Forelimb muscle (tissue), 1 donor: ENCODE measurements around the gene TEDC1. TPM values are rescaled to one million over a fixed set of nuclear protein-coding genes. Genes with fewer than 3 reads are reported as not detected.

ENCODE experiments used
- DNase-seq: peaks from one replicate; pipeline ENCODE4 v3.0.0-alpha.2; 2013; ENCODE audit warnings: low read depth
- polyA plus RNA-seq: library from polyadenylated mRNA; unstranded; fragments of 120-200 nt; gene quantifications from one replicate; pipeline ENCODE4 v1.2.1, GENCODE V29; 2013; ENCODE audit not compliant: insufficient read length

The TEDC1 gene
- polyA plus RNA-seq, 1 donor, result 4.5 TPM

DNA sequence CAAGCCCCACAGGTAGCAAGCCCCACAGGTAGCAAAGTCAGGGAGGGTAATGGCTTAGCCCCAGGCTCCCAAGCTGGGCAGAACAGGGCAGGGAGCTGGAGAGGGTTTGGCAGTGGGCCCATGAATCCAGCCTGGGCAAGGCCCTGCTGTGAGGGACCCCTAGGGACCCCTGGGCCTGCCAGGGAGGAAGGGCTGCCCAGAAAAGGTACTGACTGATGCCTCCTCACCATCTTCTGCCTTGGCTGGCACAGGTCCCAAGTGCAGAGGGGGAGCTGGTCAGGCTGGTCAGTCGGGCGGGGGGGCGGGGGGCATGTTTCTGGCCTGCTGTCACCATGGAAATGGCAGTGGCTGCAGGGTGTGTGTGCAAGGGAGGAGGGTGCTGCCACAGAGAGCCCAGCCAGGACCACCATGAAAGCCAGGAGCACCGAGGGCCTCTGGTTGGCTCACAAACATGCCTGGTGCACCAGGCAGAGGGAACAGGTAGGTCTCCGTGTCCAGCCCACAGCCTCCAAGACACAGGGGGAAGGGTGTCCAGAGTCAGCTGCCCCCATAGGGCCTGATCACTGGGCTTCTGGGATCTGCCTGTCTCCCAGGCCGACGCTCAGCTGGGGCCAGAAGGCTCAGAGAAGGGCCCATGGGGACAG, 17.9 kb upstream of the TEDC1 start:
- no peak for DNase-seq

DNA sequence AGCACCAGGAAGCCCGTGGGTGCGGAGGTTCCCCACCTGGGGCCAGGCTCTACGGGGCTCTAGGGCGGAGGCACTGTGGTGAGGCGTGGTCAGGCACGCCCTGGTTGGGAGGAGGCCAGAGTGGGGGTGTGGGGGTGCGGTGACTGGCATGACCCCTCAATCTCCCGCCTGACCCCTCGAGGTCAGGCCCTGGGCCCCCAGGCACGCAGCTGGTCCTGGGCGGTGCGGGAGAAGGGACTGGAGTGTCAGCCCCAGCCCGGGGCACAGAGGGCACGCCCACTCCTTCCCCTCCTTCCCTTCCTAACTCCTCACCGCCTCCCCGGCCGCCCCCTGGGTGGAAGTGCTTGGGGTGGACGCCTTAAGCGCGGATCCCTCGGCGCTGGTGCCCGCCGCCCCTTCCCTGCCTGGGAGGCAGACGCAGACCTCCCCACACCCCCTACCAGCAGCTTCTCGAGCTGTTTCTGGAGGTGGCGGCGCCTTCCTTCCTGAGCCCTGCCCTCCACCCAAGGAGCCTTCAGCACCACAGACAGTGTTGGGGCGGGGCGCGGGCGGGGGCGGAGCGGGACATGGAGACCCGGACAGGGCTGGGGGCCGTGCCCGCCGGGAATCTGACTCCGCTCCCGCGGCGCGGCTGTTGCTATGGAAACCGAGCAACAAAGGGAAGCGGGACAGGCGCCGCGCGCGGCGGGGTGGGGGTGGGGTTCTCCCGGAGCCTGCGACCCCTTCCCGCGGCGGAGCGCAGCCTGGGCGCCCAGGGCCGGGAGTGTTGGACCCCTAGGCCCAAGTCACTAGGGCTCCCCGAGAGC, 17.2 kb upstream of the TEDC1 start:
- no peak for DNase-seq

DNA sequence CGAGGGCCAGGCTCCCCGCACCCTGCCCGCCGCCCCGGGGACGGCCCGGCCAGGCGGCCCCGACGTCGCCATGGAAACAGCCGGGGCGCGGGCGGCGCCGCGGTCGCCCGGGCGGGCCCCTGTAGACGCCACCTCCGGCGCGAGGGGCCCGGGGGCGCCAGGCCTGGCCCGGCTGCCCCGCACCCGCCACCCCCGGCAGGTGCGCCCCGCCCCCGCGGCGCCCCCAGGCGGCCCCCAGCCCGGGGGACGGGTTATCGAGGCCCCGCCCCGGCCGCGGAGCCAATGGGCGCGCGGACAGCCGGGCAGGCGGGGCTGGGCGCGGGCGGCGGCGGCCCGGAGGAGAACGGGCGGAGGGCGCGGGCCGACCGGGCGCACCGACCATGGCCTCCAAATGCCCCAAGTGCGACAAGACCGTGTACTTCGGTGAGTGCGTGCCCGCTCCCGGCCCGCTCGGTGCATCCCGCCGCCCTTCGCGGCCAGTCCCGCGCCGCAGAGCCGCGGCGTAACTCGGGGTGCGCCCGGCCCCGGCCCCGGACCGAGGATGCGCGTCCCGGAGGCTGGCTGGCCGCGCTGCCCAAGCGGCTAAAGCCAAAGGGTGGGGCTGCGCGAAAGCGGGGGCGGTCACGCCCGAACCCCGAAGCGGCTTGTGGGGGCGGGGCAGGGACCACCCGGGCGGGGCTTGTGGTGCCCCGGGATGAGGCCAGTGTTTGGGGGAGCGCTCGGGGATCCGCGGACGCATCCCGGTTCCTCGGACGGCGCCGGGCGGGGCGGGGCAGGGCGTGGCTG, 16.4 kb upstream of the TEDC1 start, which contains the start of gene CRIP2:
Gene CRIP2, plus strand, starts transcription at position 339 of the 786 bp plus-strand sequence. Its CDS starts 42 bp downstream, at position 381.
- DNase-seq, result no peak

DNA sequence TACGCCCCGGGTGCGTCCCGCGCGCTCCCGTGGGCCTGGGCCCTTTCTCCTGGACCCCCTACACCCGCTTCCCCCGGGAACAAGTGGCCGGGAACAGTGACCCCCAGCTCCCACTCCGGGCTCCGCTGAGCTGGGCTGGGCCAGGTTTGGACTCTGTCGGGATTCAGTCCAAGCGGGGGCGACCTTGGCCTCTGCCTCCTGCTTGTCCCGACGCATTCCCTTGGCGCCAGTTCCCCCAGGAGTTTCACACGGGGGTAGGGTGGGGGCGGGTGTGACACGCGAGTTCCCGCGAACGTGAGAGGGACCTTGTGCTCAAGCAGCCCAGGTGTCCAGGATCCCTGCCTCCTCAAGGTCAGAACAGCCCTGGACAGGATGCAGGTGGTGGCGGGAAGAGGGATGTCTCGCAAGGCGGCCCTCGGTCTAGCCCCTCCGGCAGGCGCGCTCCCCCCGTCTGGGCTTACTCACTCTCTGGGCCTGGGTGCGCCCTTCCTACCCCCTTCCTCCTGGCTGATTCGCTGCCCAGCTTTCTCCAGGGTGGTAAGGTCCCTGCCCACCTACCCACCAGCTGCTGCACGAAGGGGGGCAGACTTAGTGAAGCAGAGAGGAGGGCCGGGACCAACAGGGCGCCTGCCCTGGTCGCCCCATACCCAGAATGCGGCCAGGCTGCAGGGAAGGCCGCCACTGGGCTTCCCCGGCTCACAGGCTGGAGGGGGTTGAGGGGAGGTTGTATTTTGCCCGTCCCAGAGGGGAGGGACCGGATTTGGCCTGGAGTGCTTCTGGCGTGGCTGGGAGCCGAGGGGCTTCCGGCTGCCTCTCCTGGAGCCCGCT, 15.6 kb upstream of the TEDC1 start:
- DNase-seq, result no peak

DNA sequence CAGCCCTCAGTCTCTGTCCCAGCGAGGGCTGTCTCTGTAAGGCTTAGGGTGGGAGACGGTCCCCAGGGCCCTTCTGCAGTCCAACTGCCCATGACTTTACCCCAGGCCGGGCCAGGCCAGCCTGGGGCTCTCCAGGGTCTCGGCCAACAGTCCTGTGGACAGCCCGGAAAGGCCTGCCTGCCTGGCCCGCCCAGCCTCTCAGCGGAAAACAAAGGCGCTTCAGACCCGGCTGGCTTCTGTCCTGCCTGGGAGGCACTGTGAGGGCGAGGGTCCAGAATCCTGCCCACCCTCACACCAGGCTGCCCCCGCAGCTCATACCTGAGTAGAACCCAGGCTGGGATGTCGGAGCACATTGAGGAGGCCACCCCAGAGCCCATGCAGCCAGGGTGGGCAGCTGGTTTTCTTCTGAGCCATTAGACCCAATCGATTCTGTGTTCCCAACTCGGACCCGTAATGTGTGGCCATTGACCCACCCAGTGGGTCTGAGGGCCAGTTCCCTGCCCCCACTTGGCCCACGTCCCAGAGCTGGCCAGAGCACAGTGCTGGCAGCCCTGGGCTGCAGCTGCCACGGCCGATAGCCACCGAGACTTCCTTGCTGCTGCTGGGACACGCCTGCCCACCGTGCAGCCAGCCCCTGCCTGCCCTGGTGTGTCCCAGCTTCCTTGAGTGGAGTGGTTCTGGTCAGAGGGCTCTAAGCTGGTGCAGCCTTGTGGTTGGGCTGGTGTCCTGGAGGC, 14.8 kb upstream of the TEDC1 start:
- DNase-seq, result no peak

DNA sequence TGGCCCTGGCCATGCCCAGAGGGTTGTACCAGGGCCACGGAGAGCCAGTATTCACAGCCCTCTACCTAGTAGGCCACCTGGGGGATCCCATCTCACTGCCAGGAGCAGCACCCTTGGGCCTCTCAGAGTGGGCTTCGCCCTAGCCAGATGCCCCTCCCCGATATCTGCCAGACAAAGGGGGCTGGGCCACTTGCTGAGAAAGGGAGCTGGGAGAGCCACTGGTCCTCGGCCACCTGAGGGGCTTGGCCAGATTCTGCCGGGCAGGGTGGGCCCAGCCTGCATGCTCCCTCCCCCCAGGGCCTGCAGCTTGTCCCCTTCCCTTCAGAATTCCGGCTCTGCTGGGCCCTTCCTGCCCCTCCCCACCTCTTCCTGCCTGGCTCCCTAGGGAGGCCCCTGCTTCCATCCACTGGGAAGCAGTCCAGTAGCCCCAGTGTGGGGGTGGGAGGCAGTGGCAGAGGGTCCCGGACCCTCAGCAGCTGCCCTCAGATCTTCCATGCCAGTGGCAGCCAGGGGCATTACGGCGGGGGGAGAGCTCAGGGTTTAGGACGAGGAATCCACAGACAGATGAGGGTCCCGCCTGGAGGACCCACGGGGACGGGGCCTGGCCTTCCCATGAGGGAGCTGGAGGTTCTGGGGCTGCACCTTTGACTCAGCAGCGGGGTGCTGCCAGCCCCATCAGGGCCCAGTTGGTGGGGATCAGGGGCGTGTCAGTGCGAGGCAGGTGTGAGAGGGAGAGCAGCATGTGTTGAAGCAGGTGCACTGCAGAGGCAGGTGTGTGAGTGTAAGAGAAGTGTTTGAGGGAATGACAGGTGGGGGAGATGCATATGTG, 14.0 kb upstream of the TEDC1 start:
- no peak for DNase-seq

DNA sequence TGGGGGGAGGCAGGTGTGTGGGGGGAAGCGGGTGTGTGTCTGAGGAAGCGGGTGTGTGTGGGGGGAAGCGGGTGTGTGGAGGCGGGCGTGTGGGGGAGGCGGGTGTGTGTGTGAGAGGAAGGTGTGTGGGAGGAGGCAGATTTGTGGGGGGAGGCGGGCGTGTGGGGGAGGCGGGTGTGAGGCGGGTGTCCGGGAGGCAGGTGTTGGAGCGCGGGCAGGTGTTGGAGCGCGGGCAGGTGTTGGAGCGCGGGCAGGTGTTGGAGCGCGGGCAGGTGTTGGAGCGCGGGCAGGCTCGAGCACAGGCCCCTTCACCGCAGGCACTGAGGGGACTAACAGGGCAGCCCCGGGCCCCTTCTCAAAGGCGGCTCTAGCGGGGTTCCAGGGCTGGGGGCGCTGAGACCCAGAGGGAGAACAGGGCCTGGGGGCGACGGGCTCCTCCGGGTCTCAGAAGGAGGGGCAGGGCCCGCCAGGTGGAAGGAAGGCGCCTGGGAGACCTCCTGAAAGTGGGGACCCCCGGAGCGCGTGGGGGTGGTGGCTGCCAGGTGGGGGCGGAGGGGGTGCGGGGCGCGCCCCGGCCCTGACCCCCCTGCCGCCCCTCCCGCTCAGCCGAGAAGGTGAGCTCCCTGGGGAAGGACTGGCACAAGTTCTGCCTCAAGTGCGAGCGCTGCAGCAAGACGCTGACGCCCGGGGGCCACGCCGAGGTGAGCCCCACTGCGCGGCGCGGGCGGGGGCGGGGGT, 13.2 kb upstream of the TEDC1 start:
- DNase-seq, result no peak

DNA sequence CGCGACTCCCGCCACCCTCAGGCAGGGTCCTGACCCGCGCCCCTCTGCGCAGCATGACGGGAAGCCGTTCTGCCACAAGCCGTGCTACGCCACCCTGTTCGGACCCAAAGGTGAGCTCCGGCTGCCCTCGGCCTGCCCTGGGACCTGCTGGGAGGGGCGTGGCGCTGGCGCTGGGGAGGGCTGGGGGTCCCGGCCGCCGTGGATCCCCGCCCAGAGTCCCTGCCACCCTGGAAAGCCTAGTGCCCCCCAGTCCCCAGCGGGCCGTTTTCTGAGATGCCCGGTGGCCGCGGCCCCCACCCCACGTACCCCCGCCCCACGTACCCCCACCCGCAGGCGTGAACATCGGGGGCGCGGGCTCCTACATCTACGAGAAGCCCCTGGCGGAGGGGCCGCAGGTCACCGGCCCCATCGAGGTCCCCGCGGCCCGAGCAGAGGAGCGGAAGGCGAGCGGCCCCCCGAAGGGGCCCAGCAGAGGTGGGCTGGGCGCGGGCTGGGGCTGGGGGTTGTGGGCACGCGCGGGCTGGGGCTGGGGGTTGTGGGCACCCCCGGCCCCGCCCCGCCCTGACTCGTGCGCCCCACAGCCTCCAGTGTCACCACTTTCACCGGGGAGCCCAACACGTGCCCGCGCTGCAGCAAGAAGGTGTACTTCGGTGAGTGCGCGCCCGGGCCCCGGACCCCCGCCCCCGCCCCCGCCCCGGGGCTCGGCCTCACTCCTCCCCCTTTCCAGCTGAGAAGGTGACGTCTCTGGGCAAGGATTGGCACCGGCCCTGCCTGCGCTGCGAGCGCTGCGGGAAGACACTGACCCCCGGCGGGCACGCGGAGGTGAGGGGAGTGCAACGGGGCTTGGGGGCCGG, 12.4 kb upstream of the TEDC1 start:
- no peak for DNase-seq

DNA sequence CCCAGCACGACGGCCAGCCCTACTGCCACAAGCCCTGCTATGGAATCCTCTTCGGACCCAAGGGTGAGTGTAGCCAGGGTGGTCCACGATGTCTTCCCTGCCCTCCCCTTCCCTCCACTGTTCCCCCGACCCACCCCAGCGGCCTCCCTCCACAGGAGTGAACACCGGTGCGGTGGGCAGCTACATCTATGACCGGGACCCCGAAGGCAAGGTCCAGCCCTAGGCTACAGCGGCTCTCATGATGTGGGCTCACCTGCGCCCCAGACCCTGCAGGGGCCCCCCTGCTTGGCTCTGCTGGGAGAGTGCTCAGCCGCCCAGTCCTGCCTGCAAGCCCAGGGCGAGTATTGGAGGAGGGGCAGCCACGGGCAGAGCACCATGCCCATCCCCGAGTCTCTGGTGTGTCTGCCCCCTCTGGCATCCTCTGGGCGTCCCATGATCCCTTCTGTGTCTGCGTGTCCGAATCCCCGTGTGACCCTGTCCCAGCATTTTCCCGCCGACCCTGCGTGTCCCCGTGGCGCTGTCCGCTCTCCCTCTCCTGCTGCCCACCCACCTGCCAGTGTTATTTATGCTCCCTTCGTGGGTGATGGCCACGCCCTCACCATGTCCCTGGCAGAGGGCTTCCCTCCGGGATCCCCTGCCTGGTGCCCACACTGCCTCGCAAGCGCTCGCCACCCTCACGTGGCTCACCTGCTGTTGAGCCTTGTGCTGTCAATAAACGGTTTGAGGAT, 11.5 kb upstream of the TEDC1 start:
- no peak for DNase-seq

DNA sequence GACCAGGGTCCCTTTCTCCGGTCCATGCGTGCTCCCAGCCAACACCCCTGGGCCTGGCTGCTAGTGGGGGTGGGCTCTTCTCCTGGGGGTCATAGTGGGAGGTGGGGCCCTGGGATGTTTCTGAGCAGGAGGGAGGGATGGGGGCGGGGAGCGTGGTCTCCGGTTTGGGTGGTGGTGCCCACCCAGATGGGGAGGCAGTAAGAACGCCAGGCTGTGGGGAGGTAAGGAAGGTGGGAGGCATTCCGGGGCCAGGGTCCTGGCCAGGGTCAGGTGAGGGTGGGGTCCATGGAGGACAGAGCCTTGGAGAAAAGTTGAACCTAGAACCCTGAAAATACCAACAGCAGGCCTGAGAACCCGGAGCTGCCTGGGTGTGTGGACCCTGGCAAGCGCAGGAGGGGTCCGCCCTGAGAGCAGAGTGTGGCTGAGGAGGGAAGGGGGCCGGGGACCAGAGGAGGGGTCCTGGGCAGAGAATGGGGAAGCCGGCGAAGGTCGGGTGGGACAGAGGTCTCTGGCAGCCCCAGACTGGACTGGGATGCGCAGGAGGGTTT, 10.8 kb upstream of the TEDC1 start:
- no peak for DNase-seq

DNA sequence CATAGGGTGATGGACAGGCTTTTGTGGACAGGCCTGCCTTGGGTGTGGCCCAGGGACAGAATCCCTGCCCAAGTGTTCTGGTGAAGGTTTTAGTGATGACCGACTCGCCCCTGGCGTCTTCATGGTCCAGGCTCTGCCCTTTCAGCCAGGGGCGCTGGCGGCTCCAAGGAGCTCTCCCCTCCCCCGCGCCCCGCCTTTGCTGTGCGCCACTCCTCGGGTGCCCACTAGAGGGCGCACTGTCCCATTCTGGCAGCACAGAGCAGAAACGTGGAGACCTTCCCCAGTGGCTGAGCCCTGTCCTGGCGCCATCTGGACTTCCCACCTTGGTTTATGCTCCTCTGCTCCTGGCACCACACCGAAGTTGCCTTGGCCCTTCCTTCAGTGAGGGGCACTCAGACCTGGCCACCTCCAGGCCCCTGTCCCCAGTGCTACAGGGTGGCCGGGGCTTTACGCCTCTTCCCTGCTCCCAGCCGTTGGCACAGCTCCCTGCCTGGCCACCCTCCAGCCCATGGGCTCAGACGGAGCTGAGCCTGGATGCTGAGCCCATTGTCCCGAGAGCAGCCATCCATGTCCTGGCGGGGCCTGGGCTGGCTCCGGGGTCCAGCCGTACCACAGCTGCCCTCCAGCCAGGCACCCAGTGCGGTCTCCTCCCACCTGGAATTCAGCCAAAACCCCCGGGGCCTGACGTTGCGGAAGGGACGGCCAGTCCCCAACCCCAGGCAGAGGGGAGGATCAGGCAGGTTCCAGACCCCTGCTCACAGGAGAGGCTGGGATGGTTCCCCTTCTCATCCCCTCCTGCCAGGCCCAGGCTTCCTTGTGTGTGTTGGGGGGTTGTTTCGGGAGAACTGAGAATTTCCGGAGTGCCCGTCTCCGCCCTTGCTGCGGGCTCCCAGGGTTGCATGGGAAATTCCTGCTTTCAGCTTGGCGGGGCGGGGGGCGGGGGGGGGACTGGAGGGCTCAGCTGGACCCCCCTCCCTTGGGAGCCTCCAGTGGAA, 9.9 kb upstream of the TEDC1 start:
- DNase-seq, result peak; percentile 61

DNA sequence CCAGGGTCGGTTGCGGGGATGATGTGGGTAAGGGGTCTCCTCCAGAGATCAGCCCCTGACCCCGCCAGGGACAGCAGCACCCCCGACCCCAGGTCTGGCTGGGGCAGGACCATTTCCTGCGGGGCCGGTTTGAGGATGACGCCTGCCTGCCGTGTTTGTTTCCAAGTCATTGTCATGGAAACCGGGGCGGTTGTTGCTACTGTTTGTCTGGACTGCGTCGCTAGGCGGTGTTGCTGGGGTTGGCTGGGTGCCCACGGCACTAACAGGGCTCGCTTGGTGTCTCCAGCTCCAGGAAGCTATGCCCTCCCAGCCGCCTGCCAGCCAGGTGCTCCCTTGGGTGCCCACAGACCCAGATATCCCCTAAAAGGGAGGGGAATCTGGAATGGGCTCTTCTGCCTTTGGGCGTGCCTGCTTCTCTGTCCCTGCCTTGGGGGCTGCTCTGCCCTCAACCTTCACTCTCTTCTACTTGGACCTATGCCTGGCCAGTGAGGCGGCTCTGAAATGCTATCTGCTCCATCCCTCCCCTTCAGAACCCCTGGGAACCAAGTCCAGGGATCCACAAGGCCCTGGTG, 9.1 kb upstream of the TEDC1 start:
- DNase-seq, result peak; percentile 93

DNA sequence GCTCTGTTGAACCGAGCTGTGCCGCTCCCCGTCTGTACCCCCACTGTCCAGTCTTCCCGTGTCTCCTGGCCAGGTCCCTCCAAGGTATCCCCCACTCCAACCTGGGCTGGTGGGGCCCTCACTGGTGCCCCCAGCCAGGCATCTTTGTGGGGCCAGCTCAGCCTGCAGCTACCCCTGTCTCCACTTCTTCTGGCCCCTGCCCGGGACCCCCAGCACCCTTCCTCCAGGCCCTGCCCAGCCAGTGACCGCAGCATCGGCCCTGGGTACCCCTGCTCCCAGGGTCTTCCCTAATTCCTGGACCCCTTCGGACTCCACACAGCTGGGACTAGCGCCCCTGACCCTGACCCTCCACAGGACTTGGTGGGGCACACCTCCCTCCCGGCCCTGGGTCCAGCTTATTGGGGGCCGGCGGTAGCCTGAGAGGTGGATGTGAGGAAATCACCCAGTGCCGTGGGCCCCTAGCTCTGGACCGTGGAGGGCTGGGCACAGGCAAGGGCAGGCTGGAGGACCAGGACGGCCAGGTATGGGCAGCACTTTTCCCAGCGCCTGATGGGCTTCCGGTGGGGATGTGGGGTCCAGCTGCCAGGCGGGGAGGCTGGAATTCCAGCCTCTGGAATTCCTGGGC, 8.4 kb upstream of the TEDC1 start:
- no peak for DNase-seq

DNA sequence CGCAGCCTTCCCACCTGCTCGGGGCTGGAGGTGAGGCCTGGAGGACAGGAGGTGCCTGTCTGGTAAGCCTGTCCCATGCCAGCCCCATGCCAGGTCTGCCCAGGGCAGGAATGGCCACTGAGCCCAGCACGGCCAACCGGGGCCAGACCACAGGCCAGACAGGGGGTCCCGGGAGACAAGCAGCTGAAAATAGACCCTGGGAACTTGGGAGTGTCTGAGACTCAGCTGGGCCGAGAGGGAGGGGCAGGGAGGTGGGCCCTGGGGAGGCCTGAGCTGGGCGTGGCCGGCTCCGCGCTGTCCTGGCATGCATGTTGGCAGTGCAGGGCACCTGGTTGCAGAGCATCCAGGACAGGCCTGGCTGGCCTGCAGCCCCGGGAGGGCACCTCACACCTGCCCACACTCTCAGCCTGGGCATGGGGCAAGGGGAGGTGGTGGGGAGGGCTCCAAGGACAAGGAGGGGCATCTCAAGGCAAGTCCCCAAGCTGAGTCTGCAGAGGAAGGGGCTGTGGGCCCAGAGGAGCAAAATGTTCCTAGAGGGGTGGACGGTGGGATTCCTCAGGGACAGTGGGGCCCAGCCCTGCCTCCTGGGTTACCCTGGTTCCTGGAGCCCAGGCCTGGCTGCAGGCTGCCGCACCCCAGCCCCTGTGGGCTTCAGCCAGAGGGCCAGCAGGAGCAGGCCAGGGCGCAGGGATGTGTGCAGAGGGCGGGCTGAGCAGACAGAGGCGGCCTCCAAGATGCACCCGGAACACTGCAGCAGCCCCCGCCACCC, 7.6 kb upstream of the TEDC1 start:
- DNase-seq, result no peak
